C1 segment of cervical spinal cord (tissue), 14 donors: ENCODE results near the gene PTBP2.

Experiments
- DNase-seq, 14 donors: peaks; one replicate each; lab custom pipeline; 2025; lab: John Stamatoyannopoulos, UW

Gene PTBP2, protein sequence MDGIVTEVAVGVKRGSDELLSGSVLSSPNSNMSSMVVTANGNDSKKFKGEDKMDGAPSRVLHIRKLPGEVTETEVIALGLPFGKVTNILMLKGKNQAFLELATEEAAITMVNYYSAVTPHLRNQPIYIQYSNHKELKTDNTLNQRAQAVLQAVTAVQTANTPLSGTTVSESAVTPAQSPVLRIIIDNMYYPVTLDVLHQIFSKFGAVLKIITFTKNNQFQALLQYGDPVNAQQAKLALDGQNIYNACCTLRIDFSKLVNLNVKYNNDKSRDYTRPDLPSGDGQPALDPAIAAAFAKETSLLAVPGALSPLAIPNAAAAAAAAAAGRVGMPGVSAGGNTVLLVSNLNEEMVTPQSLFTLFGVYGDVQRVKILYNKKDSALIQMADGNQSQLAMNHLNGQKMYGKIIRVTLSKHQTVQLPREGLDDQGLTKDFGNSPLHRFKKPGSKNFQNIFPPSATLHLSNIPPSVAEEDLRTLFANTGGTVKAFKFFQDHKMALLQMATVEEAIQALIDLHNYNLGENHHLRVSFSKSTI

DNA sequence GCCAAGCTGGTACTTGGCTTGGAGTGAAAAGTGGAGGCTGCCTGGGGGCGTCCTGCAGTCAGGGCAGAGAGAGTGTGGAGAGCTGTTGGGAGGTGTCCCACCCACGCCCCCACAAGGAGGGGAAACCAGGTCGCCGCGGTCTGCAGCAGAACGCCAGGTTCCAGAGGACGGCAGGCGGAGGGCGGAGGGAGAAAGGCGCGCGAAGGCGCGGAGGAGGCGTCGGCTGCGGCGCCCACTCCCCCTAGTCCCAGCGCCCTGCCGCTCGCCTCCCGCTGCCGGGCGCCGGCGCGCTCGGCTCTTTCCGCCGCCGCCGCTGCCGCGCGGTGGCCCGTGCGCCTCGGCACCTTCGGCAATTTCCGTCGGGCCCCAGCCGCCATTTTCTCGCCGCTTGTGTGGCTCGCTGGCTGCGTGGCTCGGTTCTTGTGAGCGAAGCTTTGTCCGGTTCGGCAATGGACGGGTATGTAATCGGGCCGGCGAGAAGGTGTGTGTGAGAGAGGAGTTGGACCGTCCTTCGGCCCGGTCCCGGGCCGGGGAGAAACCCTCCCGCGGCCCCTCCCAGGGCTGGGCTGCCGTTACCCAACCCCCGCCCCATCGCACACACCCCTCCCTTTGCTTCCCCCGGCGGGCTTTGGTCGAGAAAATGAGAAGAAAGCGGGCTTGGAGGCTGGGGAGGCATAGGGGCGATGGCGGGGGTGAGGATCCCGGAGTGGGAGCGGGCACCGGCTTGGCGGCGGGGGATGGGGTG, at the start of gene PTBP2:
Gene PTBP2, plus strand, starts transcription at position 369 of the 745 bp plus-strand sequence. Its CDS starts 81 bp downstream, at position 450.
- peak; percentile 60 to 97 (median 90) for DNase-seq

DNA sequence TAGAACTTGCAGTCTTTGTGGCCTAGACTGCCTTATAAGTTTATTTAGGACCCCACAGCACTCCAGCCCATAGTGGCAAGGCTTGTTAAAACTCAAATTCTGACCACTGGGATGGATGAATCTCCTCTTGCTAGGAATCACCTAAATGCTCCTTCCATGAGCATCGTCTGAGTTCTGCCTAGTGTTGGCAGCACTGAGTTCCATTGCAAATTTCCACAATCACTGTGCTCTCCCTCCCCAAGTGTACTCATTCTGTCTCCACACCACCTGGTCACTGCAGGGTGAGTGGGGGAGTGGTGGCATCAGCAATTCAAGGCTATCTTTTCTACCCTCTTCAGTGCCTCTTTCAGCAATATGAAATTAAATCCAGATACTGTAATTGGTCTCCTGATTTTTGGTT, 46.7 kb upstream of the PTBP2 start:
- no peak for DNase-seq

DNA sequence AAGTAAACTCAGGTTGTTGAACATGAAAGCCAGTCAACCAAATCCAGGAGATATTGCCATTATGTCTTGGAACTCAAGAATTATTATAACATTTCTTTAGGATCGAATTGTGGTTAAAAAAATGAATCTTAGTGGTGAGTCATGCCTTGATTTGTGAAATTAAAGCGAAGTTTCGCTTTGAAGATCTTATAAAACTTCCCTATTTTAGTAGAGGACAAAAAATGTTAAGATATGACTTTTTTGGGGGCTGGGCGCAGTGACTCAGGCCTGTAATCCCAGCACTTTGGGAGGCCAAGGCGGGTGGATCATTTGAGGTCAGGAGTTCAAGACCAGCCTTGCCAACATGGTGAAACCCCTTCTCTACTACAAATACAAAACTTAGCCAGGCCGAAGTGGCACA, 39.5 kb upstream of the PTBP2 start:
- DNase-seq = no peak

DNA sequence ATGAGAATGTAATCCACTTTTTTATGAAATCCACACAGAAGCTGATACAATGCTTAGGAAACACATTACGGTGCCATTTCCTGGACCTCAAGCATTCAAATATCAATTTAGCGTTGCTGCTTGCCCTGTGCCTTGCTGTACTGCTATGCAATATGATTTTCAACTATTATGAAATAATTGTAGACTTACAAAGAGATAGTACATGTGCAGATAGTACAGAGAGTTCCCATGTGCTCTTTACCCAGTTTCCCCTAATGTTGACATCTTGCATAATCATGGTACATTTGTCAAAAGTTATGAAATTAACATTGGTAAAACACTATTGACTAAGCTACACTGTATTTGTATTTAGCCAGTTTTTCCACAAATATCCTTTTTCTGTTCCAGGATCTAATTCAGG, 37.7 kb upstream of the PTBP2 start:
- DNase-seq = no peak

DNA sequence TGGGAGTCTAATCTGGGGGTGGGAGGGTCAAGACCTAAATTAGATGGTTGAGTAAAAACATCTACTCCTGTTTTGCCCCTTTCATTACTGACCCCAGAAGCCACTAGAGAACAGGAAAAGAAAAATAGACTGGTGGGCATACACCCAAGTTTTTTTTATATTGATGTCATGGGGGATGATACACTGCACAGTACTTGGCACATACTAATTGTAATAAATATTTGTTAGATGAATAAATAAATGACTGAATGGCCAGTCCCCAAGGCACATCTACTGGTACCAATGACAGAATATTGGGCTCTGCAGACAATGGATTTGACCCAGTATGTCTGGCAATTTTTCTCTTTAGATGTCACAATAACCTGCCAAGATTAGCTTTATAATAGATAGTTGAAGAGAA, 36.8 kb upstream of the PTBP2 start:
- DNase-seq = no peak

DNA sequence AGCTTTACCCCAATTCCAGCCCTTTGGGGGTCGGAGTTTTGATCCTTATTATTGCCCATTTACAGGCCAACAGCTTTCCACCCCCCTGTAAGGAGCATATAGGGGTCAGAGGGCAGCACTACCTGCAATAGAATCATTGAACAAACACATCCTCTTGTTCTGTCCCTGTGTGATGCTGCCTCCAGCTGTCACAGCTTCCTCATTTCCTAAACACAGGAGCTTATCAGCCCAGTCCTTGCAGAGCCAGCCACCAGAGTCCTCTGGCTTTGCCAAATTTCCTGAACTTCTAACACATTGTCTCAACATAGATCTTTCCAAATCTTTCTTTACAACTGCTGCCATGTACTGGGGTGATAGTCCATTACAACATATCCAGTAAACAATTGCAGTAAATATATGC, 32.8 kb upstream of the PTBP2 start:
- DNase-seq = peak in 6 of 14 donors; percentile 4 to 15 (median 10)

DNA sequence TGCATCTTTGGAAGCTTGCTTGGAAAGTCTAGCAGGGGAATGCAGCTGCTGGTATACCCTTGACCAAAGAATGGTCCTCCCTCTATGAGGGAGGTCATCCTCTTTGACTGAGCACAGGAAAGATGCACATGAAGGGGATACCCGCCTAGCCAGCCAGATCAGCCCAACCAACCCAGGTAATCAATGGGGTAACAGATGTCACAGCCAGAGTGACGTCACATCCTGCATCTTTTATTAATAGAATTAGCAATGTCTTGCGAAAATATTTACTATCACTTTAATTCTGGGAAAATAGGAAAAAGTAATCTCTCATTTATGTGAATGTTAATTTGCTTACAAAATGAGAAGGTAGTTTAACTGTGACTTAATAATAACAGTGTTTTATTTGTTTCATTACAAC, 25.6 kb upstream of the PTBP2 start:
- DNase-seq = no peak

DNA sequence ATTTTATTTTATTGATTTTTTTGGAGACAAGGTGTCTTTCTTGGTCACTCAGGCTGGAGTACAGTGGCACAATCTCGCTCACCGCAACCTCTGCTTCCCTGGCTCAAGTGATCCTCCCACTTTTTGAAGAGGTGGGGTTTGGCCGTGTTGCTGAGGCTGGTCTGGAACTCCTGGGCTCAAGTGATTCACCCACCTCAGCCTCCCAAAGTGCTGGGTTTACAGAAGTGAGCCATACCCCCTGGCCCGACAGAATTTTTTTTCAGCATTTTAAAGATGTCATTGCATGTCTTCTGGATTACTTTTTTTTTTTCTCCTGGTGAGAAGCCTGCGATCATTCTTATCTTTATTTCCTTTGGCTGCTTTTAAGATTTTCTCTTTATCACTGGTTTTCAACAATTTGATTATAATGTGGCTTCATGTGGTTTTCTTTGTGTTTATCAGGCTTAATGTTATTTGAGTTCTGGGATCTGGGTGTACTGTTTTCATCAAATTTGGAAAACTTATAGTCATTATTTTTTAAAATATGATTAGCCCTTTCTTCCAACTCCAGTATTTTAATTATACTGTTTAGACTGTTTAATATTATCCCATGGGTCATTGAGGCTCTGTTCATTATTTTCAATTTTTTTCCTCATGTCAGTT, 23.1 kb upstream of the PTBP2 start:
- DNase-seq = no peak

DNA sequence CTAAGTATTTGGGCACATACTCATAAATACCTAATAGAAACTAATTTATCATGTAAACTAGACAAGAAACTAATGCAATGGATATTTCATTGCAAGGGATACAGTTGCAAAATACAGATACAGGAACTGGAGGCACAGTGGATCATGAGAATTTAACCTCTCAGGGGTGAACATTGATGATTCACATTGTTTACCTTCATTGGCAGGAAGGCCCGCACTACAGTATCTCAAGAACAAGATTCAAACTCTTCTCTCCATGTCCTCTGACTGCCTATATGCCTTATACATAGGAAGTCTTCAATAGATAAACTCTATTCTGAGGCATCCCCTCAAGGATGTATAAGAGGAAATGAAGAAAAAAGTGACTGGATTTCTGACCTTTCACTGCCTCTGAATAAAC, 18.4 kb upstream of the PTBP2 start:
- DNase-seq = no peak

DNA sequence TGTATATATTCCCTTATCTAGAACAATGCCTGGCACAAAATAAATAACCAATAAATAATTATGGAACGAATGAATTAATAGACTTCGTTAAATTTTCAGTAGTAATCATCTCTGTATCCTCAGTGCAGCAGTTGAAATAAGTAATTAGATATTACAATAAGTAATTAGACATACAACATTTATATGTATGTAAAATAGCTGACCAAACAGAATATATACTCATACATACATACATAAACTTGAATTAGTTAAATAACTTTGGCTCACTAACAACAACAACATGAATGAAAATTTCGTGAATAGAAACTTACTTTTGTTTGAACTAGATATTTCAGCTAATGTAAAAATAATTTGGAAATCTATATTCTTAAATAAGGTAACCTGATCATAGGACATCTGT, 14.6 kb upstream of the PTBP2 start:
- DNase-seq = no peak

DNA sequence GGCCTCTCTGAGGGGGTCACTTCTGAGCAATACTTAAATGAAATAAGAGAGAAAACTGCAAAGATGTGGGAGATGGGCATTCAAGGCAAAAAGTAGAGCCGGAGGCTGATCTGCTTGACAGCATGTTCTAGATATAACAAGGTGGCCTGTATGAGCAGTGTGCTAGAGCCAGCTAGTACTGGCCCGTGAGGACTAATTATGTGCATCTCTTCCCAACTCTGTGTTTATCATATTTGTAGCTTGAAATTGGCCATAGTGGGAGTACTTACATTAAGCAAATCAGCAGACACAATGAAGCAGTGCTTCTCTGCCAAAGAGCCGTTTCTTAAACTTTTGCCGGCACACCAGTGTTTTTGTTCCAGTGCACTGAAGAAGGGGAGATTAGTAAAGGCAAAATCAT, 13.1 kb upstream of the PTBP2 start:
- DNase-seq = no peak

DNA sequence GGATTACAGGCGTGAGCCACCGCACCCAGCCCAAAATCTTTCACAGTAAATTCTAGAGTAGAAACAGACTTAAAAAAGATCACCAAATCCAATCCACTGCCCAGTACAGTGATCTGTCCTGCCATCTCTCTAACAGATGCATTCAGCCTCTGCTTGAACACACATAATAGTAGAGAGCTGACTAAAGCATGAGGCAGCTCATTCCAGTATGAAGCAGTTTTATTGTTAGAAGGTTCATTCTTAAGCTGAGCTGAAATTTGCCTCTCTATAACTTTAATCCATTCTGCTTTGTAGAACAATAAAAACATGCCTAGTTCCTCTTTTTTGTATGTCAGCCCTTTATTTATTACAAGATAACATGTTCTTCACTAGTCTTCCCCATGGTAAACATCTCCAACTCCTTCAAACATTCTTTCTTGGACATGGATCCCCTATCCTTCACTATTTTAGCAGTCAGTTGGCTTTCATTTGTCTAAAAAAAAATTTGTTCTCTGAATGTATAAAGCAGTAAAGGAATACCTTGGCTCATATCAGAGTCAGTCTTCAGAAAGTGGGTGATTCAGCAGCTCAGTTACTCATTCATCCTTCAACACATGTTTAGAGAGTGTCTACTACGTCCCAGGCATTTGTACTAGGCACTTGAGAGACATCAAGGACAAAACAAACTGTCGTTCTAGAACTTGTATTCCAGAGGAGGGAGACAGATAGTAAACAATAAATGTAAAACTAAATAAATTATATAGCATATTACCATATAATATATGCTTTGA, 10.7 kb upstream of the PTBP2 start:
- no peak for DNase-seq

DNA sequence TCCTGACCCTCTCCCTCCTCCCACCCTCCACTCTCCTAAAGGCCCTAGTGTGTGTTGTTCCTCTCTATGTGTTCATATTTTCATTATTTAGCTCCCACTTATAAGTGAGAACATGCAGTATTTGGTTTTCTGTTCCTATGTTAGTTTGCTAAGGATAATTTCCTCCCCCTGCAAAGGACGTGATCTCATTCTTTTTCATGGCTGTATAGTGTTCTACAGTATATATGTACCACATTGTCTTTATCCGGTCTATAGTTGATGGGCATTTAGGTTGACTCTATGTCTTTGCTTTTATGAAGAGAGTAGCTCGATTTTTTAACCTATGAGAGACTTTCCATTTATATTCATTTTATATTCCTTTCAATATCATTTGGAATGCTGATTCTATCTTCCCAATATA, 7.9 kb upstream of the PTBP2 start:
- DNase-seq = no peak

DNA sequence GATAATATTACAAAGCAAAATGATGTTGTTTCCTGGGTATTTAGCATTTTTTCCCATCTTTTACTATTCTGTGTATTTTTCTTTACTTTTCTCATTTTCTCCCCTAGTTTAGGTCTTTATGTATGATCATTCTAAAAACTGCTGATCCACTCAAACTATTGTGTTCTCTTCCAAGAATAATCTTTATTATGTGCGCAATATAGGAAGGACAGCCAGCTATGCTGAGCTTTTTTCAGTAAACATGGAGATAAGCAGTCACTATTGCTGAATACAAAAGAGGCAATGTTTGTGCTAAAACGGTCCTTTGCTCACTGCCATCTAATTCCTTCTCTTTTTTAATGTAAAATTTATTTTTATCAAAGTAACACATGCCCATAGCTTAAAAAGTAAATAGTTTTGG, 6.7 kb upstream of the PTBP2 start:
- DNase-seq = no peak

DNA sequence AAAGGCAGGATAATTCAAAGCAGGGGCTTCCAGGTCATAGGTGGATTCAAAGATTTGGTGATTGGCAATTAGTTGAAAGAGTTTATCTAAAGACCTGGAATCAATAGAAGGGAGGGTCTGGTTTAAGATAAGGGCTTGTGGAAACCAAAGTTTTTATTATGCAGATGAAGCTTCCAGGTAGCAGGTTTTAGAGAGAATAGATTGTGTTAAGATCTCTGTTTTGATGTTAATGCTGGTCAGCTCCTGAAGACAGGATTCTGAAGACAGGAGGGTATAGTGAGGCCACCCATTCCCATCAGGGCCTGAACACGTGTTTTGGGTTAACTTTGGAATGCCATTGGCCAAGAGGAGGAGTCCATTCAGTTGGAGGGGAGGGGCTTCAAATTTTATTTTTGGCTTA, 6.1 kb upstream of the PTBP2 start:
- DNase-seq = no peak

DNA sequence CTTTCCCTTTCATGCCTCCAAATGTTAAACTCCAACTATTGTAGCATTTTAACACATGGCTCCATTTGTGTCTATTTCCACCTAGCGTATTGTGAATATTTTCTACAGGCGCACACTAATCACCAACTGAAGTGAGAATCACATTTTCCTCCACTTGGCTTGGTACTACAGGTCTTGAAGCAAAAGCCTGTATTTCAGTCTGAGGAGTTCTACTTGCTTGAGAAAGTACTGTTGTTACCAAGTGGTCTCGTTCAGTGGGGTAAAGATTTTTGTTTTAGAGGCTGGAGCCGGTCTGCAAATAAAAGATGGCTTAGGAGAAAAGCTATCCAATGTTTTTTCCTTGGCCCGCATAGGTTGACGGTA, 550 bp upstream of the PTBP2 start:
- DNase-seq = no peak

DNA sequence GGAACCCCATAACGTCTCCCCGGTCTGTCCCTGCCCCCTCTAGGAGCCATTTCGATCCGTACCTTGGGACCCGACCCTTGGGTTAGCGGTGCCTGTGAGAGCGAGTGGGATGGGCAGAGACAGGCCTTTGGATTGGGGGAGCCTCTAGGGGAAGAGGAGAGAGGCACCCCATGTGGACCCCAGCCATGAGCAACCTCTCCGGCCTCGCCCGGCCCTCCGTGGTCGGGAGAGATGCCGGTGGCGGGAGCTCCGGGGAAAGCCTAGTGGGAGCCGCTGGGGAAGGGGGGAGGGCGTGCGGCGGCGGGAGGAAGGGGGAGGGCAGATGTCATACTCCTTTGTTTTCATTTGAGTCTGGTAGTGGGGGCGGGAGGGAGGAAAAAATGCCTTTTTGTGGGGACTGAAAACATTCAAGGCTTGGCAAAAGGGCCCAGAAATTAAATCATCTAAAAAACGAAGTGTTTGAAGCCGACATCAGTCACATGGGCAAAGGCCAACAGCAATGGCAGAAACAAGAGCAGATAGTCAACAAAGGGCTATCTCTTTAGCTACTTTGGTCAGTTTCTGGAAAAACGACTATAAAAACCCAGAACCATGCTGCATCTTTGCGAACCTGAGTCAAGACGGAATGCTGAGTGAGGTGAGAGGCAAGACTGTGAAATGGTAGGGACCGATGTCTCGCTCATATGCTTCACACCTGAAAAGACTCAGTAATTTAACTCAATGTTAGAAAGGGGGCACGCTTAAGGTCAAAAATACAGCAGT, 758 bp downstream of the PTBP2 start:
- peak; percentile 47 to 97 (median 90) for DNase-seq

DNA sequence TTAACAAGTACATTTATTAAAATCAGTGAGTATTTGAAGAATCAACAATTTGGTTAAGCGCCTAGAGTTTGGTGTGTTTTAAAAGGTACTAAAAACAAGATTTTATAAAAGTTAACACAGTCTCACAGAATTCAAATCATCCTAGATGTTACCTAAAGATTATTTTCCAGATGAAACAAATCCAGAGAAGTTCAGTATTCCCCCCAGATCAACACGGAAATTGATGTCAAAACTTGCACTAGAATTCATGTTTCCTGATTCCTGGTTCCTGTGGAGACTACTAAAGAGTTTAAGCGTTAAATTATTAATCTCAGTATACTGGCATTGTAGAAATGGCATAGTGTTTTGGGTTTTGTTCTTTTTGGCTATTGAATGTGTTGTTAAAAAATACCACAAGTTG, 1.4 kb downstream of the PTBP2 start:
- DNase-seq = no peak

DNA sequence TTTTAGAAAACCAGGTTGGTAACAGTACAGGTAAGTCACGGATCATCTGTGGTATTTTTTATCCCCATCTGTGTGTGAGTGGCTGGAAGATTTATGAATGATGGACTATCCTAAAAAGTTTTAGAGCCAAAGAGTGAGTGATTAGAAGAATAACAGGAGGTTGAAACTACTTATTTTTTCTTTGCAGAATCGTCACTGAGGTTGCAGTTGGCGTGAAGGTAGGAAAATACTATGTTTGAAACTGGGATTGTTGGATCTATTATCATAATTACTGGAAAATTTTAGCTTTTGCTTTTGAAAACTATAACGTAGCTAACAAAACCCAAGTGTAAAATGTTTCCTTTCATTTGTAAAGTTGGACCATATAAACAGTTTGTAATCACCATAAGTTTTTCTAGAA, 1.8 kb downstream of the PTBP2 start:
- no peak for DNase-seq

DNA sequence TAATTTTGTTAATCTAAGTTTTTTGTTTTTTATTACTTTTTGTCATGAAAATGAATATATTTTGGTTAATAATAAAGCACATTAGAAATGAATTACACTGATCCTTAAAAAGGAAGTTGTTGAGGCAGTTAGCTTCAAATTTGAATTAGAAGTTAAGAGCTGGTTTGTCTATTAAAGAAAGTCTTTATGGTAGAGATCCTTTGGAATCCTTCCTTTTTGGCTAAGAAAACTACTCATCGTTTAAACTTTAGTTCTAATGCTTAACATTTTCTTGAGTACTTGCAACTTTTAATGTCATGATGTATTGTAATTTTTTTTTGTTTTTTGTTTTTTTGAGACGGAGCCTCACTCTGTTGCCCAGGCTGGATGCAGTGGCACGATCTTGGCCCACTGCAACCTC, 2.4 kb downstream of the PTBP2 start:
- no peak for DNase-seq

DNA sequence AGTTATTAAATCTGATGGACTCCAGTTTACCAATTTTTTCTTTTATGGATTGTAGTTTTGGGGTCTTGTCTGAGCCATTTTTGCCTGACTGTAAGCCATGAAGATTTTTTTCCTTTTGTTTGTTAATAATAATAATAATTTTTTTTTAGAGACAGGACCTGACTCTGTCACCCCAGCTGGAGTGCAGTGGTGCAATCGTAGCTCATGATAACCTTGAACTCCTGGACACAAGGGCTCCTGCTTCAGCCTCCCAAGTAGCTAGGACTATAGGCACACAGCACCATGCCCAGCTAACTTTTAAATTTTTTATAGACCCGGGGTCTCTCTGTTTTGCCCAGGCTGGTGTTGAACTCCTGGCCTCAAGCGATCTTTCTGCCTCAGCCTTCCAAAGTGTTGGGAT, 6.3 kb downstream of the PTBP2 start:
- DNase-seq = no peak
